Measurements from ENCODE around the gene PDE11A. TPM values are rescaled to one million over a fixed set of nuclear protein-coding genes. Genes with fewer than 3 reads are reported as not detected.

Gene PDE11A
- total RNA-seq, result 1 to 10 TPM in 7 of 8 experiments, under 1 TPM in 1; 0.31 to 6.9 (median 3.9) TPM

GRCh38 chr2:178072383-178073301, at the start of gene PDE11A:
PDE11A (minus strand) TSS chr2:178072777; CDS start chr2:178072437, 340 bp downstream.
- Histone ChIP-seq H3K4me1 (replicated peaks in 1 of 2) (peaks cover 2% of the 10 kb centered on the region in 2 donors), H3K27ac (no peak within 1 kb of the TSS), H3K4me3 (peak within 1 kb of the TSS; percentile 32 to 48 (median 36))
- peak; percentile 94 to 100 (median 99) for ATAC-seq (replicated peaks in 6 of 8)
- in situ Hi-C loops (cut with MboI; ENCODE audit: low pct_unique_long_range_greater_than_20kb in 2 of 9, low sequenced_read_pairs in 9 of 9, unreplicated experiment in 9 of 9), result no loop called here
- 0 to 33% (median 7%) methylated on average over 3 to 12 of the region's 44 CpGs; no CpG with 5 or more reads in 3 of the 10 experiments for WGBS, 10 experiments

DNA sequence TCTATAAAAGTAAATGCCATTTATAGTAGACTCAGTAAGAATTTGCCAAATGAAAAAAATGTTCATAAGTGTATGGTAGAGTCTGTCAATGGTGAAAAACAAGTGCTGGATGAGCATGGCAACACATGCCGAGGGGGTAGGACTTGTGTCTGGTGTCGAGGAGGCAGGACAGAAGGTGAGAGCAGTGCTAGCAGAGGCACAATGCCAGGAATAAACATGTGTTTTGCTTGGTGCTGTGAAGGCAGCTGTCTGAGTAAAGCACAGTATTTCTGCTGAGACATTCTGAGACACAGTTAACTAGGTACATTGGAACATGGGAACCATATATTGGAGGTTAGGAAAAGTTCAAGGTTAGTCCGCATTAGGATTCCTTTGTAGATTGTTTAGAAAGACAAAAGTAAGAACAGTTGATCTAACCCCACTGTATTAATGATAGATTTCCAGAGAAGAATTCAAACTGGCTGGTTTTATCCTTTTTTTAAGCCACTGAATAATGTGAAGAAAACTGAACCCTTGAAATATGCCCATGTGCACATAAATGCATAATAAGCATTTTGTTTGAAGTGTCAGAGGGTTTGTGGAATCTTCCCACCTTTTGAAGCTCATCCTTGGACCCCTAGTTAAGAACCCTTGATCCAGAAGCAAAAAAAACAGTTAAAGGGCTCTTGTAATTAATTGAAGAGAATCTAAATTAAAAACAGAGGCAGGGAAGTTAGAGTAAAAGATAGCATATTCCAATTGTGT, 46.8 kb upstream of the PDE11A start:
- ATAC-seq (replicated peaks in 6 of 8), result peak in 2 of 8 experiments; percentile 29 to 39
- Histone ChIP-seq H3K4me3 (no peak overlapping the region), H3K27ac (no peak overlapping the region), H3K4me1 (replicated peaks in 1 of 2) (no peaks in the 10 kb centered on the region)
- WGBS, 10 experiments, result 58 to 100% (median 96%) methylated on average over 1 to 3 of the region's 3 CpGs; no CpG with 5 or more reads in 3 of the 10 experiments
- in situ Hi-C loops (cut with MboI; ENCODE audit: low pct_unique_long_range_greater_than_20kb in 2 of 9, low sequenced_read_pairs in 9 of 9, unreplicated experiment in 9 of 9), result loop anchor here in 2 of 9 experiments (10.0 to 25.0 kb wide), 2 partner anchors 293 to 295 kb away; no protein-coding TSS in a partner anchor

GRCh38 chr2:178117725-178118124, 45.1 kb upstream of the PDE11A start:
- no peak for ATAC-seq (replicated peaks in 6 of 8)
- 100% methylated on average over 1 of the region's 1 CpG; no CpG with 5 or more reads in 2 of the 10 experiments for WGBS, 10 experiments
- Histone ChIP-seq H3K4me3 (no peak overlapping the region), H3K27ac (no peak overlapping the region), H3K4me1 (replicated peaks in 1 of 2) (peaks cover 6 to 9% of the 10 kb centered on the region in 2 donors)
- in situ Hi-C loops (cut with MboI; ENCODE audit: low pct_unique_long_range_greater_than_20kb in 2 of 9, low sequenced_read_pairs in 9 of 9, unreplicated experiment in 9 of 9), result loop anchor here in 2 of 9 experiments (10.0 to 25.0 kb wide), 2 partner anchors 295 to 297 kb away; no protein-coding TSS in a partner anchor

GRCh38 chr2:178115271-178115670, 42.7 kb upstream of the PDE11A start:
- ATAC-seq (replicated peaks in 6 of 8), result no peak
- in situ Hi-C loops (cut with MboI; ENCODE audit: low pct_unique_long_range_greater_than_20kb in 2 of 9, low sequenced_read_pairs in 9 of 9, unreplicated experiment in 9 of 9), result loop anchor here in 2 of 9 experiments (10.0 to 25.0 kb wide), 2 partner anchors 297 to 300 kb away; no protein-coding TSS in a partner anchor
- Histone ChIP-seq H3K27ac (no peak overlapping the region), H3K4me3 (no peak overlapping the region), H3K4me1 (replicated peaks in 1 of 2) (peaks cover 6 to 11% of the 10 kb centered on the region in 2 donors)

DNA sequence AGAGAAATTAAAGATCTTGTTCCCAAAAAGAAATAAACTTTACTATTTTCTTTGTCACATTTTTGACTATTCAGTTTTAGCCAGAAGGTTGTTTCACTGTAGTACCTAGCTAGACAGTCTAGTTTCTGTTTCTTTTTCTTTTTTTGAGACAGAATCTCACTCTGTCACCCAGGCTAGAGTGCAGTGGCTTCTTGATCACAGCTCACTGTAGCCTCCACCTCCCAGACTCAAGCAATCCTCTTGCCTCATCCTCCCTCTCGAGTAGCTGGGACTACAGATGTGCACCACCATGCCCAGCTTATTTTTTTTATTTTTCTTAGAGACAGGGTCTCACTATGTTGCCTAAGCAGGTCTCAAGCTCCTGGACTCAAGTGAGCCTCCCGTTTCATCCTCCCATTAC, 41.9 kb upstream of the PDE11A start:
- ATAC-seq (replicated peaks in 6 of 8), result no peak
- no peak overlapping the region for H3K4me3 ChIP-seq
- in situ Hi-C loops (cut with MboI; ENCODE audit: low pct_unique_long_range_greater_than_20kb in 2 of 9, low sequenced_read_pairs in 9 of 9, unreplicated experiment in 9 of 9), result loop anchor here in 2 of 9 experiments (10.0 to 25.0 kb wide), 2 partner anchors 298 to 300 kb away; no protein-coding TSS in a partner anchor
- peaks cover 6 to 11% of the 10 kb centered on the region in 2 donors for H3K4me1 ChIP-seq (replicated peaks in 1 of 2)
- H3K27ac ChIP-seq, result no peak overlapping the region
- WGBS, 10 experiments, result 50 to 100% (median 94%) methylated on average over 1 to 2 of the region's 2 CpGs; no CpG with 5 or more reads in 2 of the 10 experiments

DNA sequence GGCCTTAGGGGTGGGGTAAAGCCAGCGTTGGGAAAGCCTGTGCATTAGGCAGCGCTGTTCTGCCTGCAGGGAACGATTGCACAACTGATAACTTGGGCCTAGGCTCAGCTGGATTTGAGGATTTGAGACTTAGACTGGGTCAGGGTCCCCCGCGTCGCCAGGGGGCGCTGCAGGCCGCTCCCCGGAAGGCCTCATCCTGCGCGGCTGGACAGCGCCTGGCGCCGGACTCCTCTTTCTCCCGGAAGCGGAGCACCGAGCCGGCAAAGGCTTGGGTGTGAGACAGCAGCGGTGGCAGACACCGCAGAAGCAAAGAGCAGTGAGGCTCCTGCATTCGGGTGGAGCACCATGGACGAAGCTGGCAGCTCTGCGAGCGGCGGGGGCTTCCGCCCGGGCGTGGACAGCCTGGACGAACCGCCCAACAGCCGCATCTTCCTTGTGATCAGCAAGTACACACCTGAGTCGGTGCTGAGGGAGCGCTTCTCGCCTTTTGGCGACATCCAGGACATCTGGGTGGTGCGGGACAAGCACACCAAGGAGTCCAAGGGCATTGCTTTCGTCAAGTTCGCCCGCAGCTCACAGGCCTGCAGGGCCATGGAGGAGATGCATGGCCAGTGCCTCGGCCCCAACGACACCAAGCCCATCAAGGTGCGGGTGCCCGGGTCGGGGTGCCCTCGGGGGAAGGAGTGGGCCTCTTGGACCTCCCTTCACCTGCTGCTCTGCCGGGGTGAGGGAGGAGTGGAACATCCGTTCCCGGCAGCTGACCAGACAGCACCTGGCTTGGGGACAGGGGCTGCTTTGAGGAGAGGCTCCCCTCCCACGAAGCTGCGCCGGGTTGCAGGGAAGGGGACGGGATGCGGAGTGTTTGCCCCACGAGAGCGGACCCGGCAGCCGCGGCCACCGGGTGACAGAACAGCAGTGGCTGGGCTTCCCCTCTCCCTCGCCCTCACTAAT, 39.9 kb upstream of the PDE11A start, which contains the start of gene RBM45:
Gene RBM45 (plus strand): TSS at position 236 of the 951 bp plus-strand sequence. CDS start 110 bp downstream, at position 346.
- WGBS, 10 experiments, result 0 to 12% (median 1%) methylated on average over 1 to 14 of the region's 60 CpGs; no CpG with 5 or more reads in 2 of the 10 experiments
- in situ Hi-C loops (cut with MboI; ENCODE audit: low pct_unique_long_range_greater_than_20kb in 2 of 9, low sequenced_read_pairs in 9 of 9, unreplicated experiment in 9 of 9), result loop anchor here in 2 of 9 experiments (10.0 to 25.0 kb wide), 2 partner anchors 300 to 302 kb away; no protein-coding TSS in a partner anchor
- H3K4me1 ChIP-seq (replicated peaks in 1 of 2), result peaks cover 6 to 11% of the 10 kb centered on the region in 2 donors
- peak; percentile 93 to 99 (median 98) for ATAC-seq (replicated peaks in 6 of 8)
- peak within 1 kb of the TSS; percentile 53 to 83 (median 64) for H3K4me3 ChIP-seq
- peak within 1 kb of the TSS; percentile 46 to 80 for H3K27ac ChIP-seq

- ATAC-seq (replicated peaks in 6 of 8), result no peak
- Histone ChIP-seq H3K4me3 (peak overlapping the region in 1 of 5 donors; percentile 83), H3K27ac (no peak overlapping the region), H3K4me1 (replicated peaks in 1 of 2) (peaks cover 6 to 11% of the 10 kb centered on the region in 2 donors)
- in situ Hi-C loops (cut with MboI; ENCODE audit: low pct_unique_long_range_greater_than_20kb in 2 of 9, low sequenced_read_pairs in 9 of 9, unreplicated experiment in 9 of 9), result loop anchor here in 2 of 9 experiments (10.0 to 25.0 kb wide), 2 partner anchors 301 to 303 kb away; no protein-coding TSS in a partner anchor
- WGBS, 10 experiments, result 13 to 100% (median 100%) methylated on average over 1 of the region's 1 CpG; no CpG with 5 or more reads in 4 of the 10 experiments
Measured at GRCh38 chr2:178111743-178112142, 39.2 kb upstream of the PDE11A start.

DNA sequence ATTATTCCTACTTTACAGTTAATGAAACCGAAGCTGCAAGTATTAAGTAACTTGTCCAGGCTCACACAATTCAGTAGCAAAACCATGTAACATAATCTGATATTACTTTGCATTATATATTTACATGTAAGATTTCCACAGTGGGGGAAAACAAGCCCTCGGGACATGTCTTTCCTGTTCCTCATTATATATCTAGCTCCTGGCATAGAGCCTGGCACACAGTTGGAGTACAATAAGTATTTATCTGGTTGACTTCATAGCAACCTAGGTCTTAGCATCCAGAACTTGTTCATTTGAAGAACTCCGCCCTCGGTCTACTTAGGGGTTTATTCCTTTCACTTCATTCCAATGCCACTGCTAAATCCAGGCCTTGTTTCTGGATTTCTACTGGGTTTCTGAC, 38.1 kb upstream of the PDE11A start:
- ATAC-seq (replicated peaks in 6 of 8), result no peak
- Histone ChIP-seq H3K27ac (no peak overlapping the region), H3K4me3 (no peak overlapping the region), H3K4me1 (replicated peaks in 1 of 2) (peaks cover 6 to 11% of the 10 kb centered on the region in 2 donors)
- WGBS, 10 experiments, result 9 to 100% (median 65%) methylated on average over 1 to 4 of the region's 4 CpGs
- in situ Hi-C loops (cut with MboI; ENCODE audit: low pct_unique_long_range_greater_than_20kb in 2 of 9, low sequenced_read_pairs in 9 of 9, unreplicated experiment in 9 of 9), result loop anchor here in 2 of 9 experiments (10.0 to 25.0 kb wide), 2 partner anchors 302 to 304 kb away; no protein-coding TSS in a partner anchor

DNA sequence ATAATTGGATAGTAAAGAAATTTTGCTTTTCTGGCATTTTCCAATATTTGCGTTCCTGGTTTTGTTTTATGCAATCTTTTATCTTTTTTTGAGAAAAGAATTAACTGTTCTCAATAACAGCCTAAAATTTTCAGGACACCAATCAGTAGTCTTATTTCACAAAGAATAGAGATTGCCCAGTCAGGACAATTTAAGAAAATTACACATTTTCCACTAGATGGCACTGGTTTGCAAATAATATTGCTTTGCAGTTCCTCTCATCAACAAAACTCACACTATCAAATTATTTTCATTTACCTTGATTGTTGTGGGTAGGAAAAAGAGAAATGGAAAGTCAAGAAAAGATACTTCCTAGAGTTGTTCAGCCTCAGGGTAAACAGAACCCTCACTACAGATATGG, 37.2 kb upstream of the PDE11A start:
- peaks cover 6 to 11% of the 10 kb centered on the region in 2 donors for H3K4me1 ChIP-seq (replicated peaks in 1 of 2)
- H3K4me3 ChIP-seq, result no peak overlapping the region
- H3K27ac ChIP-seq, result no peak overlapping the region
- peak in 1 of 8 experiments; percentile 6 for ATAC-seq (replicated peaks in 6 of 8)
- in situ Hi-C loops (cut with MboI; ENCODE audit: low pct_unique_long_range_greater_than_20kb in 2 of 9, low sequenced_read_pairs in 9 of 9, unreplicated experiment in 9 of 9), result loop anchor here in 2 of 9 experiments (10.0 to 25.0 kb wide), 2 partner anchors 302 to 305 kb away; no protein-coding TSS in a partner anchor
- WGBS, 10 experiments, result 0 to 18% (median 0%) methylated on average over 1 of the region's 1 CpG

DNA sequence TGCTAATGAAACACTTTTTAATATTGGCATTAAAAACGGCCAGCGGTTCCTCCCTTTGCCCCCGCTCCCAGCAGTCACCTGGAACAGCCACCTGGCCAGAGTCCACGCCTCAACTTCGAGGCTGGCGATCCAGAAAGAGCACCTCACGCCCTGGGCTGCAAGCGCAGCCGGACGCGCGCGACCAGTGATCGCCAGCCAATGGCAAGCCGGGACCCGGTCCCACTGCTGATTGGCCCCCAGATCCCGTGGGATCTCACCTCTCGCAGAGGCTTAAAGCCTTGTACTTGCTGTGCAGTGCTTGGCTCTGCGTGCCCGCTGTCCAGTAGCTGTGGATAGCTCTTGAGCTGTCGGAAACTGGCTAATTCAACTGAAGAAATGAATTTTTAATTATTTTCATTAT, 35.6 kb upstream of the PDE11A start:
- peaks cover 0 to 2% of the 10 kb centered on the region in 2 donors for H3K4me1 ChIP-seq (replicated peaks in 1 of 2)
- H3K4me3 ChIP-seq, result no peak overlapping the region
- in situ Hi-C loops (cut with MboI; ENCODE audit: low pct_unique_long_range_greater_than_20kb in 2 of 9, low sequenced_read_pairs in 9 of 9, unreplicated experiment in 9 of 9), result loop anchor here in 1 of 9 experiments (25.0 kb wide), 1 partner anchor 304 kb away; no protein-coding TSS in a partner anchor
- WGBS, 10 experiments, result 60 to 98% (median 86%) methylated on average over 1 to 17 of the region's 21 CpGs; no CpG with 5 or more reads in 1 of the 10 experiments
- ATAC-seq (replicated peaks in 6 of 8), result no peak
- no peak overlapping the region for H3K27ac ChIP-seq

- WGBS, 10 experiments, result 5 to 100% (median 66%) methylated on average over 1 to 2 of the region's 2 CpGs
- ATAC-seq (replicated peaks in 6 of 8), result no peak
- Histone ChIP-seq H3K4me1 (replicated peaks in 1 of 2) (no peaks in the 10 kb centered on the region), H3K27ac (no peak overlapping the region), H3K4me3 (no peak overlapping the region)
- in situ Hi-C loops (cut with MboI; ENCODE audit: low pct_unique_long_range_greater_than_20kb in 2 of 9, low sequenced_read_pairs in 9 of 9, unreplicated experiment in 9 of 9), result loop anchor here in 1 of 9 experiments (25.0 kb wide), 1 partner anchor 306 kb away; no protein-coding TSS in a partner anchor
Measured at GRCh38 chr2:178106053-178106452, 33.5 kb upstream of the PDE11A start.

Data from motor neuron (in vitro differentiated cells).